ENCODE measurements around the gene NOL7.

Gene NOL7

DNA sequence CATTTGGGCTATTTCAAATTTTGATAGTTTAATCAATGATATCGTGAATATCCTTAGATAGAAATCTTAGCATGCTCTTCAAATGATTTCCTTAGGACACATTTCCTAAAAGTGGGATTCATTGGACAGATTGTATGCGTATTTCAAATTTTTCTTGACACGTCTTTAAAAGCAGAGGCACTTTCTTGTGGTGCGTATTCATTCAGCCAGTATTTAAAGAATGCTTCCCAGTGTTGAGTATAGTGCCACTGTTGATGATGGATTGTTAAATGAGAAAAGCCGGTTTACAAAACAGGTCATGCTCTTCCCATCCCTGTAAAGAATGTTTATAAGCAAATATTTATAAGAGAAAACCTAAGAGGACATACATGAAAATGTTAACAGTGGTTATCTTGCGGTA lies 15.1 kb upstream of the NOL7 start:
- DNase-seq, result no peak

GRCh38 chr6:13604135-13604534 lies 11.0 kb upstream of the NOL7 start:
- no peak for DNase-seq

GRCh38 chr6:13604546-13605416 lies 10.4 kb upstream of the NOL7 start:
- no peak for DNase-seq

- no peak for DNase-seq
Observed at GRCh38 chr6:13605634-13606033, 9.5 kb upstream of the NOL7 start.

- no peak for DNase-seq
Observed at GRCh38 chr6:13611715-13612114, 3.4 kb upstream of the NOL7 start.

DNA sequence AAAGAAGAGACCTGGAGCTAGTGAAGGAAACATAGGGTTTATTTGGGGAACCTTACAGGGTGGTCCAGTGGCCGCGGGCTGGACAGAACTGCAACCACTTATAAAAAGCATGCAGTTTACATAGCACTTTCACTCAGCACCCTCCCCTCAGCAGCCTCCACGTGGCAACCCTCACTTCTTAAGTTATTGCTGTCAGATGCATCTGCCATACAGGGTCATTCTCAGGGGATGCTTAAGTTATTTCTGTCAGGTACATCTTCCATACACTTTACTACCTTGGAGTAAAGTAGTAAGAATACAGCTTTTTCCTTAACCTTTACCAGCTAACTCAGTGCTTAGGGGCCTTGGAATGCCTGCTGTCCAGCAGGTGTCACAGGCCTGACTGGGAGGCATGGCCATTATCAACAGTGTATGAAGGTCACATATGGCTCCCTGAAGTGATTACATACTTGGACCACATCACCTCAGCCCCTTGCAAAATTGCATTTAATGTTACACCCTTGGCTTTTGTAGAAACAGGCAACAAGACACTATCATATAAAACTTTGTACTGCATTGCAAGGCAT lies 2.0 kb upstream of the NOL7 start:
- no peak for DNase-seq

DNA sequence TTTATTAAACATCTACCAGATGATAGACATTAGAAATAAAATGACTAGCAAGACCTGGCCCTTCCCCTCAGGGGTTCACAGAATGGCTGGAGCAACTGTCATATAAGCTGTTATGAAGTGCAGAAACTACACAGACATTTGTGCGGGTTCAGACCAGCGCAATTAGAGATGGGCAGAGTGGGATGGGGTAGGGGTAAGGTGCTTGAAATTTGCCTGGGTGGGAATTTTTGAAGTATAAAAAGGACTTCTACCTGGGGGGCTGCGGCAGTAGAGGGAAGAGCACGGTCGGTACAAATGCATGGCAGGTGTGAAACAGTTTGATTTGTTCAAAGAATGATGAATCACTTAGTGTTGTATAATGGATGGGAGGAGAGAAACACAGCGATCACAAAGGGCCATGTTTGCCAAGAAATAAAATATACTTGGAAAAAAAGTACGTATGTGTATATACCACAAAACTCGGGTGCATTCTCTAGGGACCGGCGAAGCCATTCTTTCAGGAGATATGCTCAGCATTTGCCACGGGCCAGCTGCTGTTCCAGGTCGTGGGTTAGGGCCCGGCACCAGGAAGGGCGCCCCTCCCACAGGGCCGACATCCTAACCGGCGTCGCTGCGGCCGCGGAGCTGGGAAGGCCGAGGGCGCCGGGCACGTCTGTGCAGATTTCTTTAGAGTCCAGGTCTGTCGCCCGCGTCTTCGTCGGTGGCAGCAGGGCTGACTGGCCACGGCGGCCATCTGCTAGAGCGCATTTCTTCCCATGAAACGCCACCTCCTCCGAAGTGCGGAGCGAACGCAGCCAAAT lies 809 bp upstream of the NOL7 start:
- peak; percentile 43 to 50 for DNase-seq

GRCh38 chr6:13615792-13616120 lies 621 bp downstream of the NOL7 start:
- peak; percentile 57 to 63 for DNase-seq

- no peak for DNase-seq
Observed at GRCh38 chr6:13617066-13617465, 1.9 kb downstream of the NOL7 start.

DNA sequence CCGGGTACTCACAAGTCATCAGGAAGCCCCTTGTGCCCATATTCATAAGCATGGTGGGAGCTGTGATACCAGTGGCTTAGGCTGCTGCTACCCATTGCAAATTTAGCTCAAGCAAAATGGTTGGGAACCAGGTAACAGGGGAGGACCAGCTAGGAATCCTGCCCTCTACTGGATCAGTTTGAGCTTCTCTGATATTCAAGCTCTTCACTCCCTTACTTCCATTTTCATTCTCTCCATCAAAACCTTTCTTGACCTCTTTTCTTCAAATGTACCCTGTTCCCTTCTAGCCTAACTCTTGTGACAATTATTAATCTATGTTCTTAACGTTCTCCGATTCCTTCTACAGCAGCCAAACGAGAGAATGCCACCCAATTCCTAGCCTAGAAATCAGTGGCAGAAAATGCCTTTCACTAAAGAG lies 9.7 kb downstream of the NOL7 start:
- DNase-seq, result peak in 1 of 2 experiments; percentile 26

GRCh38 chr6:13629459-13630116 lies 14.5 kb downstream of the NOL7 start:
- DNase-seq, result no peak

DNA sequence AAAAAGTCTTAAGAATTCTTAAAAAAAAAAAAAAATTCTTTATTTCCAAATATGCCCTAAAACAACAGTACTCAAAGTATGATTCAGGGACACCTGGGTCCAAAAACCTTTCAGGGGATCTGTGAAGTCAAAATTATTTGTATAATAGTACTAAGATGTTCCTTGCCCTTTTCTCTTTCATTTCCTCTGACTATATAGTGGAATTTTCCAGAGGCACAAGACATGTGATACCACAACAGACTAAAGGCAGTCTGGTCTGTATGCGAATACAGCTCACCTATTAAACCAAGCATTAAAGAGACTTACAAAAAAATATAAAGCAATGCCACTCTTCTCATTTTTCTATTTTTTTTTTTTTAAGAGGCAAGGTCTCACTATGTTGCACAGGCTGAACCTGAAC lies 15.4 kb downstream of the NOL7 start:
- no peak for DNase-seq

DNA sequence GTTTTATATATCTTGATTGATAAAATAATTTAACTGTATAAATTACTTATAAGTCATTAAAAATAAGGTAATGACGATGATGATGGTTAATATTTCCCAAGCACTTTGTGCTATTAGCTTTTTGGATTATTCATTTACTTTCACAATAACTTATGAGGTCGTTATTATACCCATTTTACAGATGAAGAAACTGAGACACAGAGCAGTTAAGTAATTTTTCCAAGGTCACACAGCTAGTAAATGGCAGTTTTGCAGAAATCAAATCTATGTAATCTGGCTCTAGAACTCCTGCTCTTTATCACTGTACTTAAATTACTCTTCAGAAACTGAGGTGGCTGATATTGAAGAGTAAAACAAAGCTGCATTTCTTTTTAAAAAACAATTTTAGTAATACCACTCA lies 18.2 kb downstream of the NOL7 start:
- no peak for DNase-seq

GRCh38 chr6:13635948-13636658 lies 21.0 kb downstream of the NOL7 start:
- no peak for DNase-seq

DNA sequence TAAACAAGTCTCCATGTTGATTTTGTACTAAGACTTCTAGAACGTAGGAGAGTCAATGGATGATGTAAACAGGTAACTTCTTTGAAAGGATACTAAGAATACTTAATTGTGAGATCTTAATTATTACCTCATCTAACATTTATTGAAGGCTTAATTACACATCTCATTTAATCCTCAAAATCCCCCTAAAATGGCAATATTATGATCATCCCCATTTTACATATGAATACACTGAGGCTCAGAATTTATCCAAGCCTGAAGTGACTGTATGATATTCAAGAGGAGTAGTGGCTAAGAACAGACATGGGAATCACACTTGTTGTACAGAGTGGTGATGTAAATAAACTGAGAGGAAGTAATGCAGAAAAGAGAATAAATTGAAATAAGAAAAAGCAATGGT lies 22.9 kb downstream of the NOL7 start:
- no peak for DNase-seq

GRCh38 chr6:13638626-13639025 lies 23.5 kb downstream of the NOL7 start:
- DNase-seq, result no peak

DNA sequence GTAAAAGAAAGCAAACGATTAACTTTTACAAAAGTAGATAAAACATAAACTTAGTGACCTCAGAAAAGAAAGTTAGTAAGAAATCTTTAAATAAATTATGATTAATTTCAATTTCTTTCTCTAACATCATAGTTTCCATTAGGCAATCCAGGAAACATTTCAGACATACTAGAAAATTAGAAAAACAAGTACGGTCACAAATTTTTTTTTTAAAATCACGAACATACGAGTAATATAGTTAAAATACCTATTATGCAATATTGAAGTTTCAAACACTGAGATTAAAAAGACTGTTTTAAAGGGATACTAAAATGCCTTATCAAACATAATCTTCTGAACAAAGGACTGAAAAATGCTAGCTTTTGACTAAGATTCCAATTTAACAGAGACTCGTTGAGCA lies 26.2 kb downstream of the NOL7 start:
- no peak for DNase-seq

DNA sequence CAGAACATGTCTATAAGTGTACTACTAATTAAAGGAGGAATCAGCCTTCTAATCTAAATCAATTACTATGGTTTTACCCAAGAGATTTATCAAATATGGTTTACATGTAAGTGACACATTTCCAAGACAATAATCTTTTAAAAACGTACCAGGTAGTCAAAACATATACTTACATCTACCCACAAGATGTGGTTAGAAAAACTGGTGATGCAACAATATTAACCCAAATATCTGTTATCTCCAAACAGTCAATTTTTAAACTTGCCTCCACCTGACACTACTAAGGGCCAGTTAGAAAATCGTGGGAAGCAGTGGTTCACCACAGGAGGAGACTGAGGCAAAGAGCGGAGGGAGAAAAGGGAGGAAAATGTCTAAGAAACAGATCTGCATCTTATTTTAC lies 28.0 kb downstream of the NOL7 start:
- DNase-seq, result no peak

- DNase-seq, result no peak
Observed at GRCh38 chr6:13648850-13649249, 33.7 kb downstream of the NOL7 start.

DNA sequence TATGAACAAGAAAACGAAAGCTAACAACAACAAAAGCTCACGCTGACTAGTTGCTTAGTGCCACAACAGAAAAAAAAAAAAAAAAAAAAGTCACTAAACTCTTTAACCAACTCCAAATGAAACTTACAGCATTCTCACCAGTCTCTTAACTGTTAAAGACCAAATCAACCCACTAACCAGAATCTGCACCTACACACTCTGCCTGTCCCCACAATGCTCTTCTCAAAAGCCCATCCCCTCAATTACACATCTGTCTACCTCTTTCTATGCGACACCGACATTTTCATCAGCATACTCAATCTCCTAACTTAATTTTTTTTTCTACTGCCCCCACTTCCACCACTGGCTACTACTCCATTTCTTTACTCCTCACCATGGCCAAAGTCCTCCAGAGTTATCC lies 34.3 kb downstream of the NOL7 start:
- DNase-seq, result no peak

DNA sequence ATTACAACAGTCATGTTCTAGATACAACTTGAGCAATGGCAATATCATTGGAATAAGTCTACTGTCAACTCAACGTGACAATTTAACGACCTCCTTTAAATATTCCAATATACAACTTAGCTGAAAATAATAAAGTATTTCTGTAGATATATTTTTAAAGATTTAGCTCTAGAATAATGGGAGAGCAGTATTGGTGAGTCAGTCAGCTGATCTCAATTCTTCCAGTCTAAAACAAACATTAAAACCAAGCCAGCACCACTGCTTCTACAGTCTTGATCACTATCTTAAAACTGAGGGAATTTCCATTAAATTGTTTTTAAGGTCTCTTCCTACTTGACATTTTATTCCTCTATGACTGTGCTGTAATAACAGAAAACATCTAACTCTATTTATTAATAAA lies 38.2 kb downstream of the NOL7 start:
- DNase-seq, result no peak

- no peak for DNase-seq
Observed at GRCh38 chr6:13654496-13654895, 39.4 kb downstream of the NOL7 start.

DNA sequence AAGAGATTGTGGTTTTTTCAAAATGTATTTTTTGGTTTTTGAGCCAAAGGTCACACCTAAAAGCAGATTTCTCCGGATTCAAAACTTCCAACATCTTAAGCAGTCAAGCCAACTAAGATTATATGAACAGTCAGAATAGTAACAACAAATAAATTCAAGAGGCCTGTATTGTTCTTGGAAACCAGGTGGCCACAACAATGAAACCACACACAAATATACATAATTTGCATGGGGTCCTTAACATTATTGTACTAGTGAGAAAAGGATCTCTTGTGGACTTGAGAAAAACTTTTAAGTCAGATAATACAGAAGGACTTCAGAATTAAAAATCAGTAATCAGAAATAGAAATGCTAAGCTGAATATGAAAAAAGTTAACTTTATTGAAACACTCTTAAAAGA lies 40.6 kb downstream of the NOL7 start:
- no peak for DNase-seq

Data from activated CD4-positive, alpha-beta T cell treated with anti-CD3 and anti-CD28 coated beads, Interleukin-2, amount 50 U/mL, for 48 hours (primary cell).